ENCODE measurements around the gene SAV1.

GRCh38 chr14:50677527-50678063 is 9.5 kb upstream of the SAV1 start:
- TF ChIP-seq RFX5 (IDR thresholded peaks at IDR 0.05; ENCODE audit: low read depth, low read length) (no peak), CTCF (conservative IDR thresholded peaks at IDR 0.05; ENCODE audit: low read depth, low read length) (no peak), MAFK (IDR thresholded peaks at IDR 0.05; ENCODE audit: low read depth, low read length) (no peak), RCOR1 (IDR thresholded peaks at IDR 0.05; ENCODE audit: insufficient replicate concordance, low read length) (no peak), SMC3 (IDR thresholded peaks at IDR 0.05; ENCODE audit: low read depth, low read length) (no peak)
